Heart left ventricle (tissue), 16 donors: Measurements from ENCODE around the gene STIMATE. TPM values are rescaled to one million over a fixed set of nuclear protein-coding genes. Genes with fewer than 3 reads are reported as not detected.

Experiments used
- ATAC-seq, 4 donors: fragments of 200-7000 bp; cut with Tn5 transposase; one replicate each; pipeline ENCODE4 v1.9.1; 2020 to 2022; ENCODE audit warnings: moderate library complexity in 4 of 4, mild to moderate bottlenecking in 3 of 4, moderate number of reproducible peaks in 1 of 4
- DNase-seq, 5 donors: peaks; one replicate each; pipeline ENCODE4 v3.0.0-alpha.2; 2020
- H3K27ac ChIP-seq, 12 donors: fragments of 200-600 bp; sonication (generic) in 4 of 12; one replicate each; pipeline versions ENCODE4 v1.5.0 to v1.8.0; 2016 to 2022; ENCODE audit warnings: mild to moderate bottlenecking in 2 of 12
- H3K27me3 ChIP-seq, 9 donors: fragments of 200-600 bp; sonication (generic) in 2 of 9; one replicate each; pipeline versions ENCODE4 v1.5.1 to v1.8.0; 2016 to 2022; ENCODE audit warnings: mild to moderate bottlenecking in 3 of 9
- H3K36me3 ChIP-seq, 9 donors: fragments of 200-600 bp; sonication (generic) in 2 of 9; one replicate each; pipeline versions ENCODE4 v1.5.0 to v1.8.0; 2018 to 2022; ENCODE audit warnings: mild to moderate bottlenecking in 2 of 9
- H3K4me1 ChIP-seq, 12 donors: fragments of 200-600 bp; sonication (generic) in 4 of 12; one replicate each; pipeline versions ENCODE4 v1.5.0 to v1.8.0; 2016 to 2022; ENCODE audit warnings: mild to moderate bottlenecking in 3 of 12
- H3K4me3 ChIP-seq, 12 donors: fragments of 200-600 bp; sonication (generic) in 4 of 12; one replicate each; pipeline versions ENCODE4 v1.5.0 to v1.8.0; 2017 to 2022; ENCODE audit warnings: mild to moderate bottlenecking in 9 of 12, moderate library complexity in 4 of 12
- H3K9me3 ChIP-seq, 12 donors: fragments of 200-600 bp; sonication (generic) in 4 of 12; one replicate each; pipeline versions ENCODE4 v1.5.0 to v1.8.0; 2016 to 2022; ENCODE audit warnings: mild to moderate bottlenecking in 1 of 12
- CTCF ChIP-seq, 12 donors: fragments of 200-600 bp; sonication (generic) in 4 of 12; IDR thresholded peaks; one replicate each; pipeline versions ENCODE4 v1.5.0 to v1.8.0; 2018 to 2022; ENCODE audit warnings: antibody characterized with exemption in 12 of 12, mild to moderate bottlenecking in 5 of 12
- POLR2A ChIP-seq, 2 donors: fragments of 450-650 bp; IDR thresholded peaks; one replicate each; pipeline ENCODE4 v1.6.1; 2017; ENCODE audit warnings: antibody characterized with exemption in 2 of 2, mild to moderate bottlenecking in 2 of 2, moderate library complexity in 2 of 2
- WGBS, 4 donors: extraction: QIAGEN DNeasy Blood & Tissue Kit in 2 of 4; methylation state at CpG; one replicate each; pipeline versions ENCODE4 v1.1.5 to v1.1.7; 2013 to 2018; 5-methylcytosine and 5-hydroxymethylcytosine counted together
- intact Hi-C, 10 donors: fragments of 100-400 bp; cut with DNase I; formaldehyde crosslinking; loops; one replicate each; pipeline versions ENCODE4 v1.11.1 to v1.14.2; 2022
- polyA plus RNA-seq, 2 donors: library from polyadenylated mRNA; stranded (reverse); fragments of 200-250 nt; gene quantifications; one replicate each; pipeline ENCODE4 v1.2.3, GENCODE V29; 2013
- total RNA-seq, 9 donors: library from RNA; depleted of rRNA in 2 of 9; stranded (reverse); fragments of >200 nt in 2 of 9; fragmentation: NEBNext Ultra II Directional in 3 of 9; extraction: Animal tissue kit (Norgen Biotek cat#: 25700) in 3 of 9; gene quantifications; one replicate each; pipeline versions ENCODE4 v1.1.0 to v1.2.4, GENCODE V29; 2016 to 2023
- donor health status: ischemic (EF 13 %, LVEDD 7.1; RV severe dilation, severe dysfunction).
- donor health status: healthy with polysubstance abuse.
- donor health status: DM: no; HTN: yes; CAD: no.
- donor health status: DM: no; HTN: no; CAD: no.
- donor health status: ischemic (EF 25% LVEDD 6.9; RV normal size, moderate dysfunction).
- donor health status: ischemic (EF 25% LVEDD 5.7; RV mildly dilated, moderate dysfunction).
- donor health status: healthy.
- donor health status: DM: yes; HTN: yes; CAD: no.
- donor health status: ischemic (EF 35%, LVEDD 5.7; RV mildly dilated, moderate dysfunction).
- donor health status: nonischemic (EF 11% LVEDD 7.7; RV severe dilation, severe dysfunction).
- donor health status: DM: yes; HTN: yes; CAD: no.
- donor health status: PGD.
- donor health status: ischemic (EF 29% LVEDD 5.4; RV normal size, mild dysfunction).
- donor health status: nonischemic (EF 23%, LVEDD 6.1; RV moderate dilation, normal function).

The STIMATE gene
- total and polyA plus RNA-seq, 11 donors: 3.4 to 17.1 (median 9.4) TPM

GRCh38 chr3:52845157-52845556, 52.2 kb downstream of the STIMATE start:
- peaks cover 0 to 63% (median 36%) of the 10 kb centered on the region in 9 donors for H3K36me3 ChIP-seq
- H3K27ac ChIP-seq: peak overlapping the region; percentile 42 to 90 (median 72)
- ATAC-seq: peak; percentile 70 to 77 (median 76)
- WGBS, 4 donors: 17 to 32% (median 24%) methylated on average over 6 of the region's 6 CpGs
- no peak overlapping the region for H3K4me3 ChIP-seq
- H3K4me1 ChIP-seq: peaks cover 6 to 59% (median 43%) of the 10 kb centered on the region in 12 donors
- peak in 4 of 5 donors; percentile 59 to 72 (median 66) for DNase-seq
- intact Hi-C loops: loop anchor here in 6 of 10 donors (5.0 kb wide), 3 partner anchors 52 to 227 kb away; partner anchors contain the start of gene STIMATE (in 1 of the 6)
- no peaks in the 10 kb centered on the region for H3K27me3 ChIP-seq
- H3K9me3 ChIP-seq: no peaks in the 10 kb centered on the region
- no peak for TF ChIP-seq CTCF (IDR thresholded peaks at IDR 0.05)
- no peak for TF ChIP-seq POLR2A (IDR thresholded peaks at IDR 0.05)

DNA sequence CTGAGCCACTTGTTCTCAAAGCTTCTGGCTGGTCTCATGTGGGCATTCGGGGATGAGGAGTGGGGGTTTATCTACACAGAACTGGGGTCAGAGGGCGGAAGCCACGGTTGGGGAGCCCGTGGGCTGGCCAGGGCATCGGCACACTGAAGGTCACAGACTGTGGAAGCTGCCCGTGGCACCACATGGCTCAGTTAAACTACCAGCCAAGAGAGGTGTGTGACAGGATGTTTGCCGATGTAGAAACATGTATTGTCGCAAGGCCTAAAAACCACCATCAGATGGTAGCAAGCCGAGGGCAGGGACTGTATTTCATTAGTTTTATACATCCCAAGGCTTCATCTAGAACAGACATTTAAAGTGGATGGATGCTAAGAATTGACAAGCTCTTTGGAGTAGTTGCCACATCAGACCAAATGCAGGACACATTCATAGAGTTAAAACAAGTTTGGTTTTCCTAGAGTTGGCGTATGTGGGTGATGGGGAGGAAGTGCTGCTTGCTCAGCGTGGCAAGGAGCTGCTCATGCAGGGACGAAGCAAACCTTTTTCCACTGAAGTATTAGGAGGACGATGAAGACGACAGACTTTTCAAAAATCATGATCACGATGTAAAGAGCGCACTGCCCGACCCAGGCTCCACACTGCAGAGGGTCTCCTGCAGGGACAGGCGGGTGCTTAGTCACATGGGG, 52.9 kb downstream of the STIMATE start:
- H3K4me1 ChIP-seq: peaks cover 6 to 59% (median 43%) of the 10 kb centered on the region in 12 donors
- no peak for ATAC-seq
- TF ChIP-seq POLR2A (IDR thresholded peaks at IDR 0.05) (no peak), CTCF (IDR thresholded peaks at IDR 0.05) (no peak)
- peak overlapping the region; percentile 10 to 90 (median 72) for H3K27ac ChIP-seq
- WGBS, 4 donors: 81 to 90% (median 86%) methylated on average over 17 to 18 of the region's 18 CpGs
- H3K9me3 ChIP-seq: no peaks in the 10 kb centered on the region
- DNase-seq: peak in 2 of 5 donors; percentile 20 to 25
- intact Hi-C loops: loop anchor here in 1 of 10 donors (5.0 kb wide), 1 partner anchor 53 kb away; the partner anchor contains the start of gene STIMATE
- H3K27me3 ChIP-seq: no peaks in the 10 kb centered on the region
- peaks cover 0 to 62% (median 32%) of the 10 kb centered on the region in 9 donors for H3K36me3 ChIP-seq
- no peak overlapping the region for H3K4me3 ChIP-seq

DNA sequence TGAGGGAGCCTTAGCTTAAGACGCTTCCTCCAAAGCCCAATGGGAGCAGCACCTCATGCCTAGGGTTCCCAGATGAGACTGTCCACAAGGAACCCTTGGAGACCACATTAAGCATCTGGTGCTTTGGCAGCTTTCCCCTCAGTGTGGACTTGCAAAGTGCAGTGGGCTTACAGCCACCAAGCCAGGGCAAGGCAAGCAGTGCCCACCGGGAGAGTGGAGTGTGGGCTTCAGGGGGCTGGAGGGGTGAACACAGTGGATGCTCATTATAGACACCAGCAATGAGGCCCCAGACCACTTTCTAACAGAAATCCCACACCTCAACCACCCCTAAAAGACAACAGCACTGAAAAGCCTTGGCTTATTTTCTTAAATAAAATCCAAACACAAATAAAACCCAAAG, 53.5 kb downstream of the STIMATE start:
- H3K36me3 ChIP-seq: peaks cover 0 to 62% (median 27%) of the 10 kb centered on the region in 9 donors
- DNase-seq: peak in 3 of 5 donors; percentile 15 to 17 (median 16)
- intact Hi-C loops: loop anchor here in 1 of 10 donors (5.0 kb wide), 1 partner anchor 53 kb away; the partner anchor contains the start of gene STIMATE

More for the DNA sequence above, 53.5 kb downstream of the STIMATE start:
- no peak for ATAC-seq
- H3K4me1 ChIP-seq: peaks cover 6 to 59% (median 43%) of the 10 kb centered on the region in 12 donors
- peak overlapping the region in 9 of 12 donors; percentile 42 to 90 (median 70) for H3K27ac ChIP-seq
- H3K27me3 ChIP-seq: no peaks in the 10 kb centered on the region
- WGBS, 4 donors: 88 to 96% (median 91%) methylated on average over 2 of the region's 2 CpGs
- no peaks in the 10 kb centered on the region for H3K9me3 ChIP-seq
- H3K4me3 ChIP-seq: no peak overlapping the region
- TF ChIP-seq CTCF (IDR thresholded peaks at IDR 0.05) (no peak), POLR2A (IDR thresholded peaks at IDR 0.05) (no peak)
